AG10803 (cell line): ENCODE data around the gene CHD2.

Source experiments
- DNase-seq: peaks from one replicate; pipeline ENCODE4 v3.0.0; 2010; ENCODE audit warnings: low read depth
- H3K4me3 ChIP-seq: 2 replicates; pipeline ENCODE4 v1.5.1; 2011; ENCODE audit warnings: mild to moderate bottlenecking, low read length, control low read depth
- CTCF ChIP-seq: conservative IDR thresholded peaks from 2 replicates; pipeline ENCODE4 v1.5.1; 2011; ENCODE audit warnings: mild to moderate bottlenecking, low read length, control low read depth, inconsistent platforms

Gene CHD2

DNA sequence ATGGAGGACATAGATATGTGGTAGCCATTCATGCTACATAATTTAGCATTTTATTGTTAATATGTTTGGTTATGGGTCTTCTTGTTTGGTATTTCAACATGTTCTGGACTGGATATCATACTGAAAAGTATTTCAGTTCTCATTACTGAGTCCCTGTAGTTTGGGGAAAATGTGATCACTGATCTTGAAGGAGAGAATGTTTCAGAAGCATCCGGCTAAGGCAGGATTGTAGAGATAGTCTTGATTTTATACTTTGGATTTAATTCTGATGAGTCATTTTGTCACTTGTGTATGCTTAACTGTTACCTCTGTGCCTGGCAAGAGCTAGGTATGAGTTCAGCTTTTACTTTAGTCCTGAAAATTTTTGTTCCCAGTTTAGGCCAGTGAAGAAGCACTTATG is 7.1 kb downstream of the CHD2 start:
- DNase-seq: no peak
- H3K4me3 ChIP-seq: no peak overlapping the region
- no peak for TF ChIP-seq CTCF

GRCh38 chr15:92907896-92908712 is 8.0 kb downstream of the CHD2 start:
- TF ChIP-seq CTCF: no peak
- peak overlapping the region; percentile 6; the same call in 1 of the 2 replicates for H3K4me3 ChIP-seq

GRCh38 chr15:92908713-92909057 is 8.6 kb downstream of the CHD2 start:
- no peak for TF ChIP-seq CTCF
- no peak for DNase-seq
- no peak overlapping the region for H3K4me3 ChIP-seq

More at GRCh38 chr15:92907896-92908712, 8.0 kb downstream of the CHD2 start:
- DNase-seq: peak; percentile 88

DNA sequence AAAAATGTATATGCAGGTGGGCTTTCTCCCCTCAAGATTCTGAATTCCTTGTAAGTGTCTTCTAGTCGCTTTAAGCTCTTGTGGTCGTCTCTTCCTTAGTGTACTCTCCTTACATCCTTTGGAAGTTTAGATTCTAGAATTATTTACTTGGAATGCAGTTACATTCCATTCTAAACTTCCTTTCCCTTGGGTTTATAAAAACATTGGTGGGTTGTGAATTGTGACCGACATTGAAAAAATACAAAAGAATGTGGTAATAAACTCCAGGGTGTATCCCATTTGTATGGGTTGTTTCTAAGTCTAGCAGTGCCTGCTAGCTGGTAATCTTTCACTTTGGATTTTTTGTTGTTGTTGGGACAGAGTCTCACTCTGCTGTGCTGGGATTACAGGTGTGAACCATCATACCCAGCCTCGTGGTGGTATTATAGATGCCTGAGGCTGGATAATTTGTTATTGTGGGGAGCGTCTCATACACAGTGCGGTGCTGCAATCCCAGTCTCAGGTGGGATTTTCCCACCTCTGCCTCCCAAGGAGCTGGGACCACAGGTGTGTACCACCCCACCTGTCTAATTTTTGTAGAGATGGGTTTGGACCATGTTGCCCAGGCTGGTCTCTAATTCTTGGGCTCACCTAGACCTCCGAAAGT is 9.1 kb downstream of the CHD2 start:
- TF ChIP-seq CTCF: no peak
- 0 out of 2 replicates have a peak overlapping the region, but pooled peaks have one; percentile 3 for H3K4me3 ChIP-seq
- peak; percentile 77 for DNase-seq

- DNase-seq: no peak
- no peak for TF ChIP-seq CTCF
- no peak overlapping the region for H3K4me3 ChIP-seq
Observed at GRCh38 chr15:92910451-92910850, 10.3 kb downstream of the CHD2 start.

- no peak for TF ChIP-seq CTCF
- no peak for DNase-seq
- H3K4me3 ChIP-seq: no peak overlapping the region
Observed at GRCh38 chr15:92914103-92914499, 14.0 kb downstream of the CHD2 start.

DNA sequence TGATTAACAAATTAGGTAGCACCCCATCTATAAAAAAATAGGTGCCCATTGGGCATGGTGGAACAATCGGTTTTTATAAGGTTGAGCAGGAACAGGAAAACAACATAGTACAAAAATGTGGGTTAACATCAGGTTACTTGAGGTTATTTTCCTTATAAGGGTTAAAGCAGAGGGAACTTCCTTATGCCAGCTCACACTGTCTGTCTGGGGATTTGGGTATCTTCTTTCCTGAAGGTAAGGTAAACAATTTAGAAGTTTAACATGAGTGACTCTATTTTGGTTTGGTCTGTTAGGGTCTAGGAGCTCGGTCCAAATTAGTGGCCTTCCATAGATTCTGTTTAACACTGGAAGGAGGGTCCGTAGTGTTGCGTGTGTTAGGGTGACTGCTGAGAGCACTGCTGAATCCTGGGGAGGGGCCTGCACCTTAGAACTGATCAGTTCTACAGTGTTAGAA is 14.7 kb downstream of the CHD2 start:
- TF ChIP-seq CTCF: no peak
- DNase-seq: no peak
- no peak overlapping the region for H3K4me3 ChIP-seq
